HG03095 (cell line): ENCODE data around the gene PPP2R2D.
"Not testable (repeated sequence)": the region's sequence is repeated elsewhere in the genome, so short reads cannot be mapped to it uniquely, and the experiment has no call there.

Experiments used
- ATAC-seq: cut with Tn5 transposase; IDR thresholded peaks from one replicate; pipeline ENCODE4 v1.9.1; 2021; ENCODE audit warnings: moderate library complexity; ENCODE audit not compliant: unreplicated experiment

PPP2R2D gene

DNA sequence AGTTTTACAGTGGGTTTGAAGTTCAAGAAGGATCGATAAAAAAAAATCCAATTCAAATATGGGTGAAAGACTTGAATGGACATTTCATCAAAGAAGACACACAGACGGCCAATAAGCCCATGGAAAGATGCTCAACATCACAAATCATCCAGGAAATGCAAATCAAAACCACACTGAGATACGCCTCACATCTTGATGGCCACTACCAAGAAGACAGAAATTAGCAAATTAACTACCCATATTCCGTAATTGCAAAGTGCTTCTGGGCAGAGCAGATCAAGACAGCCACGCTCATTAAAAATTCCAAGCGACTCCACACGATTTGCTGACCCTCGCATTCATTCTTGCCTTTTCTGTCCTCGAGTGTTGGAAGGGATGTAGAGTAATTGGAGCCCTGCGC lies 34.1 kb upstream of the PPP2R2D start:
- no peak for ATAC-seq

- ATAC-seq = no peak
Observed at GRCh38 chr10:131868436-131868835, 32.4 kb upstream of the PPP2R2D start.

DNA sequence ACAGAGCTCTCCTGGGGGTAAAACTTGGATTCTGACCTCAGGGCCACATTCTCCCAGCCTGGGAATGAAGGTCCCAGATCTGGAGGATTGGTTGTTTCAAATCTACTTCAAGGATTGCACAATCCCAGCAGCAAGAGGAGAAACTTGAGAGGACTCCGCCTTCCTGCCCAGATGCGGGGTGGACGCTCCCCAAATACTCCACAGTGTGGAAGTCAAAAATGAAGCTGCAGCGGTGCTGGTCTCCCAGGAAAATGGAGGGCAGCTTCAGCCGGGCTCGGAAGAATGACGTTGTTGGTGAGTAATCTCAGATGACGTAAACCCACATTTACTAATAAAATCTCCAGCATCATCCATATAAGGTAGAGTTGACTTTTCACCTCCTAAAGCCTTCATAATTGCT lies 31.5 kb upstream of the PPP2R2D start:
- no peak for ATAC-seq

- no peak for ATAC-seq
Observed at GRCh38 chr10:131870411-131870810, 30.4 kb upstream of the PPP2R2D start.

DNA sequence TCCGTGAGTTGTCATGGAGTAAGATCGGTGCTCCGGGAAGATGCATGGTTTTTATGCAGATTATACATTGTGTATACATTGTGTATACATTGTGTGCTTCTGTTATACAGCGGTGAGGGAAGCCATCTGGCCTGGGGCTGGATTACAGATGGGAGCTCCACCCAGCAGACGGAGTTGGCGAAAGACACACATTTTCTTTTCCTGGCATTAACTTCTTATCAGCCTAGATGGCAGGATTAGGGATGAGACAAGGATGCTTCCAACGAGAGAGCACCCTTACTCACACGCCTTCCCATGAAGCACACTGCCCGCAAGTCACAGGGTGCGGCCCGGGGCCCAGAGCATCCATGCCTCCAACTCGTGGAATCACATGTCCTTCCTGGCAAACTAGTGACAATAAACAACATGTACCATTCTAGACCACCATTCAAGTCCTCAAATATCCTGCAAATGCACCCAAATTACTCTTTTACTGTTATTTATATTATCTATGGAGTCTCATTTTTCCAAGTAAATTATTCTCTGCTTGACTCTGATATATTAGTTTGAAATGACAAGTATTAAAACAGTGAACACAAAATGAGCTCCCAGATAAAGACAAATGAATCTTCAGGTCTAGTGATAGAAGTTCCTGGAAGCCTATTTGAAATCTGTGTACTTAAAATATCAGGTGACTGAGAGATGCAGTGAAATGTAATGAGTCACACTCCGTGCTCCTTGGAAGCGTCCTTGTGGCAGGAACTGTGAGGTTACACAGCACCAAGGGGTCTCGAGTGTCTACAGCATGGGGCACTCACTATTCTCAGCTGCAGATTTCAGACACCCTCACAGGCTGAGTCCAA lies 29.8 kb upstream of the PPP2R2D start:
- ATAC-seq = no peak

GRCh38 chr10:131871673-131872005 lies 29.2 kb upstream of the PPP2R2D start:
- ATAC-seq = no peak

DNA sequence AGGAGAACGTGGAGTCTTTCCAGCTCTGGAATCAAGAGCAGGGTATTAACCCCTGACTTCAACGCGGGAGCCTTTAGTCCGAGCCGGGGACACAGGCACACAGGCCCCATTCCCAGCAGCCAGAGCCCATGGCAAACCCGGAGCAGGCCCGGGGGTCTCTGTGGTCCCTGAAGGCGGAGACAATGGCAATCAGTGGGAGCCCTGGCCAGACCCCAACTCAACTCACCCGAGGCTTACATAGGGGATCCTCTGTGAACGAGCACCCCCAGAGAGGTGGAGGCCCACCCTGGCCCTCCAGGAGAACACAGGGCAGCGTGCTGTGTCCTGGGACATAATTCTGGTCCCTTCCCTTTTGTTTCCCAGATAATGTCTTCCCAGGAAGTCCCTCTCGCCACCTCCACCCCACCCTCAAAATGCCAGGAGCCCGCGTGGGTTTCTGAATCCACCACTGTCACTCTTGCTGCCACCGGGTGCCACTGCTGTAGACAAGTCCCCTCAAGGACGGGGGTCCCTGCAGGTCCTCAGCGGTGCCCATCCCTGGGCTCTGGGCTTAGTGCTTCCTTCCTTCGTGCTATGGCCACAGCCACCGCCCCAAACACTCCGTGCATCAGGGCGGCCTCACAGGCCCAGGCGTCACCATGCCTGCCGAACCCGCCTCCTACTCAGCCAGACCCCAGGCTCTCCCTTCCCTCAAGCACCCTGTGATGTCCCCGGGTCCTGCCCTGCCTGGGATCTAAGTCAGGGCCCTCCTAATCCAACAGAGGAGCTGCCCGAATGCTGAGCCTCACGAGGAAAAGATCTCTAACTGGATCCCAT lies 28.6 kb upstream of the PPP2R2D start:
- no peak for ATAC-seq

GRCh38 chr10:131872827-131873375 lies 27.9 kb upstream of the PPP2R2D start:
- no peak for ATAC-seq

GRCh38 chr10:131874991-131875451 lies 25.8 kb upstream of the PPP2R2D start:
- peak; percentile 78 for ATAC-seq

DNA sequence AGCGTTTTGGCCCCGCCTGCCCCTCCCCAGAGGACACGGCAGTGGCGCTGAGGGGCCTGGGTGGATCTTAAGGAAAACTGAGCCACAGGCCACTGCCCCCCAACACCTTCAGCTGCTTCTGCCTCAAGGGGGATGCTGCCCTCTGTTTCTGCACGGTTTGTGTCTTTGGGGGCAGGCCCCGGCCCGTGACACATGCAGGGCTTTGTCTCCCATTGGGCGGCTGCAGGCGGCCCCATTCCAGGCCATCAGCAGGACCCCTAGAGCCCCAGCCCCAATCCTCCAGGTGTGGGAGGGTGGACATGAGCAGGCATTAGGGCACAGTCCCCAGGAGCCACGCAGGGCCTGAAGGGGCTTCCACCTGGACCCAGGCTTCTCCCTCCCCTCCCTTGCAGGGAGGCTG lies 25.3 kb upstream of the PPP2R2D start:
- no peak for ATAC-seq

DNA sequence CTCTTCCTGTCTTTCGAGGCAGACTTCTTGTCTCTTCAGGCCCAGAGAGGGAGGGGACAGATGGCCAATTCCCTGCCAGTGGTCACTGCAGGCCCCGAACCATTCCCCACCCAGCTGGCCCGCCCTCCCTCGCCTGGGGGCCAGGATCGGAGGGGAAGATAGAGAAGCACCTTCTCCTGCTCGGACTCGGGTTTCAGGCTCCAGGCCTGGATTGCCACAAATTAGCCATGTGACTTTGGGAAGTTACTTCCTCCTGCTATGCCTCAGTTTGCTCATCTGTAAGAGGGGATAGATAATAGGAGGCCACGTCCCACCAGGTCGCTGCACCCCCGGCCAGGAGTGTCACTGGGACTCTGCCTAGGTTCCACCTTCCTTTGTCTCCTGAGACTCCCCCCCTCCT lies 24.8 kb upstream of the PPP2R2D start:
- no peak for ATAC-seq

GRCh38 chr10:131876508-131876907 lies 24.3 kb upstream of the PPP2R2D start:
- ATAC-seq = no peak

DNA sequence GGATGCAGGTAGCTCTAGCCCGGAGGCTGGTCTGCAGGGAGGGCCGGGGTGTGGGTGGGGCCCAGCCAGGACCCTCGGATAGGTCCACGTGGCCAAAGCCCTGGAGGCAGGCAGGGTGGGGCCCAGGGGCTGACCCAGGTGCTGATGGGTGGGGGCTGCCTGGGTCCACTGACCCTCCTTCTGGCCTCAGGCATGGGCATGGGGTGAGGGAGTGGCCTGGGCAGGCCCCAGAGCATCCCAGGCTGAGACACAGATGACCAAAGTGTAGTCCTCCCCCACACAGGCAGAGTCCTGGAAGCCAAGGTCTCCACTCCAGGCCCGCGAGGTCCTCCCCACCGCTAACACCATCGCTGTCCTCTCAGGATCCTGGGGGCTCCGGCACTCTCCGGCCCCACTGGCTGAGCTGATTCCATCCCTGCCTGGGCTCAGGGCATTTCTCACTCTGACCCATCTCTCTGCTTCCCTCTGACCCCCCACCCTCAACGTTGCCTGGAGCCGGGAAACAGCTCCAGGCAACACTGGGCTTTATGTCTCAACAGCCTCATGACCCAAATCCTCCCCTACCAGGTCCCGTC lies 20.7 kb upstream of the PPP2R2D start:
- ATAC-seq = no peak

- no peak for ATAC-seq
Observed at GRCh38 chr10:131881104-131881880, 19.5 kb upstream of the PPP2R2D start.

DNA sequence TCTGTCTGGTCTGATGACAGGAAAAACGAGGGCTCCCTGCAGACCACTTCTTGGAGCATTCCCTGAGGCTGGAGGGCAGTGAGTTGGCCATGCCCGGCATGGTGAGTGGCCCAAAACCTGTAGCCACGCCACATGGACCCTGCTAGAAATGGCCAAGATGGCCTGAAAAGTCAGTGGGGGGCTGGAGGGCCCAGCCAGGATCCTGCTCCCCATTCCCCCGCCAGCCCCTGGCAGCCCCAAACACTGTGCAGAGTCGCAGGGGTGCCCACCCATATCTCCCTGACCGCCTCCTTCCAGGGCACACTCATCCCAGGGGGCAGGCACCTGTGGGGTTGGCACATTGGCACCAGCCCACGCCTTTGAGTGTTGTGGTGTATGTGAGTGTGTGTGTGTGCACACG lies 18.7 kb upstream of the PPP2R2D start:
- ATAC-seq = no peak

DNA sequence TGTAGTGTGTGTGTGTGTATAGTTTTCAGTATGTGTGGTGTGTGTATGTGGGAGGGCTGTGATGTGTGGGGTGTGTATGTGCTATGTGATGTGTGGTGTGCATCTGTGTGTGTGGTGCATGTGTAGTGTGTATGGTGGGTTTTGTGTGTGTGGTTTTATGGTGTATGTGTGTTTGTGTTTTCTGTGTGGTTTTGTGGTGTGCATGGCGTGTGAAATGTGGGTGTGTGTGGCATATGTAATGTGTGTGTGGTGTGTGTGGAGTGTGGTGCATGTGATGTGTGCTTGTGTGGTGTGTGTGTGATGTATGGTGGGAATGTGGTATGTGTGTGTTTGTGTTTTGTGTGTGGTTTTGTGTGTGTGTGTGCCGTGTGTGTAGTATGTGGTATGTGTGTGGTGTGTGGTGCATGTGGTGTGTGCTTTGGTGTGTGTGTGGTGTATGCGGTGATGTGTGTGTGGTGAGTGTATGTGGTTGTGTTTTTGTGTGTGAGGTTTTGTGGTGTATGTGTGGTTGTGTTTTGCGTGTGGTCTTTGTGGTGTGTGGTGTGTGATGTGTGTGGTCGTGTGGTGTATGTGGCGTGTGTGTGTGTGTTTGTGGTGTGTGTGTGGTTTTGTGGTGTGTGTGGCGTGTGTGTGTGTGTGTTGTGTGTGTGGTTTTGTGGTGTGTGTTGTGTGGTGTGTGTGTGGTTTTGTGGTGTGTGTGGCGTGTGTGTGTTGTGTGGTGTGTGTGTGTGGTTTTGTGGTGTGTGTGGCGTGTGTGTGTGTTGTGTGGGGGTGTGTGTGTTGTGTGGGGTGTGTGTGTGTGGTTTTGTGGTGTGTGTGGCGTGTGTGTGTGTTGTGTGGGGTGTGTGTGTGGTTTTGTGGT lies 18.0 kb upstream of the PPP2R2D start:
- no peak for ATAC-seq

DNA sequence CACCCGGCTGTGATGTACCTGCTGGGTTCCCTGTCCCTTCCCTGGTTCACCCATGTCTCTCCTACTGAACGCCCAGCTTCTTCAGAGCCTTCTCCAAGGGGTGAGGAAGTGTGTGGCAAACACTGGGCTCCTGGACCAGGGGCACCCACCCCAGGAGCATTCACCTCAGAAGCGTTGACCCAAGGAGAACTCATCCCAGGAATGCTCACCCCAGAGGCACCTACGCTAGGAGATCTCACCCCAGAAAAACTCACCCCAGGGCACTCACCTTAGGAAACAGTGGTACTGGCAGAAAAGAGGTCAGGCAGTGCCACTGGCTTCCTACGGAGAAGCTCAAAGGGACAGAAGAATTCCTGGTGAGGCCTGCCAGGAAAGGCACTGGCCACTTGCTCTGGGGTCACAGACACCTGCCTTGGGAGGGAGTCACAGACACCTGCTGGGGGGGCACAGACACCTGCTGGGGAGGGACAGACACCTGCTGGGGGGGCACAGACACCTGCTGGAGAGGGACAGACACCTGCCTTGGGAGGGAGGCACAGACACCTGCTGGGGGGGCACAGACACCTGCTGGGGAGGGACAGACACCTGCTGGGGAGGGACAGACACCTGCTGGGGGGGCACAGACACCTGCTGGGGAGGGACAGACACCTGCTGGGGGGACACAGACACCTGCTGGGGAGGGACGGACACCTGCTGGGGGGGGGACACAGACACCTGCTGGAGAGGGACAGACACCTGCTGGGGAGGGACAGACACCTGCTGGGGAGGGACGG lies 17.0 kb upstream of the PPP2R2D start:
- not testable (repeated sequence) for ATAC-seq

GRCh38 chr10:131885391-131886165 lies 15.2 kb upstream of the PPP2R2D start:
- peak; percentile 98 for ATAC-seq
